ENCODE results near the gene TMEM255A.

GRCh38 chrX:120274145-120274544 lies 37.1 kb downstream of the TMEM255A start:
- TF ChIP-seq CTCF (conservative IDR thresholded peaks at IDR 0.05; ENCODE audit: low read depth, low read length) (no peak), EZH2phosphoT487 (IDR thresholded peaks at IDR 0.05; ENCODE audit: borderline replicate concordance, low read length) (no peak)
